SK-N-SH treated with all-trans-retinoic acid at 6 μM for 48 hours (cell line): Measurements from ENCODE around the gene ZNF423.

Experiments
- ARNTL ChIP-seq: fragments of 450-650 bp; formaldehyde crosslinking; IDR thresholded peaks from 2 replicates; pipeline ENCODE4 v1.5.0; 2020; ENCODE audit warnings: low read depth, mild to moderate bottlenecking, moderate library complexity, borderline replicate concordance
- ESRRG ChIP-seq: fragments of 250-450 bp; sonication (Bioruptor Pico); IDR thresholded peaks from 2 replicates; pipeline ENCODE4 v1.6.1; 2021; ENCODE audit warnings: mild to moderate bottlenecking
- GLIS3 ChIP-seq: fragments of 250-450 bp; sonication (Bioruptor Pico); IDR thresholded peaks from 2 replicates; pipeline ENCODE4 v1.5.0; 2020; ENCODE audit warnings: mild to moderate bottlenecking, moderate library complexity
- ISL1 ChIP-seq: fragments of 250-450 bp; sonication (Bioruptor Pico); IDR thresholded peaks from 2 replicates; pipeline ENCODE4 v2.1.2; 2022; ENCODE audit warnings: mild to moderate bottlenecking, moderate library complexity
- ZFP3 ChIP-seq: fragments of 250-450 bp; sonication (Bioruptor Pico); IDR thresholded peaks from 2 replicates; pipeline ENCODE4 v1.5.0; 2020; ENCODE audit warnings: mild to moderate bottlenecking, moderate library complexity
- TF ChIP-seq, protein P1 (sequence below): fragments of 250-450 bp; sonication (Bioruptor Pico); IDR thresholded peaks from 2 replicates; pipeline ENCODE4 v1.8.0; 2020; ENCODE audit warnings: mild to moderate bottlenecking, moderate library complexity, borderline replicate concordance

DNA sequence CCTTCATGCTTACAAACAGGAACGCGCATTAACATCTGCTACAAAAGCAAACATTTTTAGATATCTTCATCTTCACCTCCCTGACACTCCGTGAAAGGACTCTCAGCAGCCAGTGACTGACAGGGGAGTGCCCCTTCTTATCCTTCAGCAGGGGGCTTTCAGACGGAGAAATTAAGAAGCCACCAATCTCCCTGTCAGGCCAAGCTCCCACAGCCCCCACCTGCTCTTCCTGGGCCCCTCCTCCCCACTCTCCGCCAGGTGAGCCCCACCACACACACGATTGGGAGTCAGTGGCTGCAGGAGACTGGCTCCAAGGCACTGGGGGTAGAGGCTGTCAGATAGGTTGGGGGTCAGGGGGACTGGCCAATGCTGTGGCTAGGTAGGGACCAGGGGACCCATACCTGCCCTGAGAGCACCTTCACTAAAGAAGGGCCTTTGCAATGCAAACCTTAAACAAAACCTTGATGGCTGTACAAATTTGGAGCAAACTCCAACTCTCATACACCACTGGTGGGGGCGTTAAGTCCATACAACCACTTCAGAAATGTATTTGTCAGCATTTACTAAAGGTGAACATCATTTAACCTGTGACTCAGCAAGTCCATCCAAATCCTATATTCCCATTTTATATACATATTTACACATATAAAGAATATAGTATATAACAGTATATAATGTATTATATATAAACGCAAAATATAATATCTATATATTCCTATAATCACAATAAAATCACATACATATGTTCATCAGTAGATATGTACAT is 232.2 kb downstream of the ZNF423 start:
- no peak for TF ChIP-seq GLIS3
- TF ChIP-seq, protein P1, sequence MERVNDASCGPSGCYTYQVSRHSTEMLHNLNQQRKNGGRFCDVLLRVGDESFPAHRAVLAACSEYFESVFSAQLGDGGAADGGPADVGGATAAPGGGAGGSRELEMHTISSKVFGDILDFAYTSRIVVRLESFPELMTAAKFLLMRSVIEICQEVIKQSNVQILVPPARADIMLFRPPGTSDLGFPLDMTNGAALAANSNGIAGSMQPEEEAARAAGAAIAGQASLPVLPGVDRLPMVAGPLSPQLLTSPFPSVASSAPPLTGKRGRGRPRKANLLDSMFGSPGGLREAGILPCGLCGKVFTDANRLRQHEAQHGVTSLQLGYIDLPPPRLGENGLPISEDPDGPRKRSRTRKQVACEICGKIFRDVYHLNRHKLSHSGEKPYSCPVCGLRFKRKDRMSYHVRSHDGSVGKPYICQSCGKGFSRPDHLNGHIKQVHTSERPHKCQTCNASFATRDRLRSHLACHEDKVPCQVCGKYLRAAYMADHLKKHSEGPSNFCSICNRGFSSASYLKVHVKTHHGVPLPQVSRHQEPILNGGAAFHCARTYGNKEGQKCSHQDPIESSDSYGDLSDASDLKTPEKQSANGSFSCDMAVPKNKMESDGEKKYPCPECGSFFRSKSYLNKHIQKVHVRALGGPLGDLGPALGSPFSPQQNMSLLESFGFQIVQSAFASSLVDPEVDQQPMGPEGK (CRISPR knock-in tag): no peak
- no peak for TF ChIP-seq ZFP3 (CRISPR knock-in tag)
- no peak for TF ChIP-seq ISL1 (CRISPR knock-in tag)
- no peak for TF ChIP-seq ESRRG (CRISPR knock-in tag)
- no peak for TF ChIP-seq ARNTL (CRISPR knock-in tag)
